ENCODE measurements around the gene ERLIN1. TPM values are rescaled to one million over a fixed set of nuclear protein-coding genes. Genes with fewer than 3 reads are reported as not detected.

The ERLIN1 gene
- total and polyA plus RNA-seq, 2 experiments from 2014 or later: 26.3 to 35.7 TPM

DNA sequence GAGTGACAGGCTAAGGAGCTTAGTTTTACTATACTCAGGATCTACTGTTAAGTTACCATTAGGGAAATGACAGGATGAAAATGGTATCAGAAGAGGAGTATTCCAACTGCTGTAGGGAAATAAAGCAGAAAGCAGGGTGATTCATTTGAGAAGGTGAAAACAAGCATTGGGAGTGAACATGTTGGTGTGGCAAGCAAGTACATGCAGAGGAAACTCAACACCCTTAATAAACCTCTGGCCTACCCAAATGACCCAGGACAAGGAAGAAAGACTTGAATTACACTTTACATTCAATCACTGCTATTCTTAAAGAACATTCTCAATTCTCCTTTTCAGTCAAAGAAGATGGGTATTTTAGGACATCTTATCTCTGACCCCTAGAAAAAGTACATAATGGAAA lies 28.7 kb downstream of the ERLIN1 start:
- H3K4me1 ChIP-seq (ENCODE audit: insufficient read depth): no peaks in the 10 kb centered on the region
- H3K9me3 ChIP-seq (ENCODE audit: low read depth): no peaks in the 10 kb centered on the region
- H3K27me3 ChIP-seq: no peaks in the 10 kb centered on the region
- H3K27ac ChIP-seq: no peak overlapping the region
- no peak for DNase-seq (ENCODE audit: low spot score)
- no peak overlapping the region for H3K4me2 ChIP-seq
- no peaks in the 10 kb centered on the region for H3K9me2 ChIP-seq (replicated peaks; ENCODE audit: insufficient read depth)
- TF ChIP-seq EZH2 (IDR thresholded peaks at IDR 0.05; ENCODE audit: borderline replicate concordance) (no peak), EZH2phosphoT487 (IDR thresholded peaks at IDR 0.05; ENCODE audit: low read depth, severe bottlenecking, unreplicated experiment) (no peak)
- TF ChIP-seq, protein P1, sequence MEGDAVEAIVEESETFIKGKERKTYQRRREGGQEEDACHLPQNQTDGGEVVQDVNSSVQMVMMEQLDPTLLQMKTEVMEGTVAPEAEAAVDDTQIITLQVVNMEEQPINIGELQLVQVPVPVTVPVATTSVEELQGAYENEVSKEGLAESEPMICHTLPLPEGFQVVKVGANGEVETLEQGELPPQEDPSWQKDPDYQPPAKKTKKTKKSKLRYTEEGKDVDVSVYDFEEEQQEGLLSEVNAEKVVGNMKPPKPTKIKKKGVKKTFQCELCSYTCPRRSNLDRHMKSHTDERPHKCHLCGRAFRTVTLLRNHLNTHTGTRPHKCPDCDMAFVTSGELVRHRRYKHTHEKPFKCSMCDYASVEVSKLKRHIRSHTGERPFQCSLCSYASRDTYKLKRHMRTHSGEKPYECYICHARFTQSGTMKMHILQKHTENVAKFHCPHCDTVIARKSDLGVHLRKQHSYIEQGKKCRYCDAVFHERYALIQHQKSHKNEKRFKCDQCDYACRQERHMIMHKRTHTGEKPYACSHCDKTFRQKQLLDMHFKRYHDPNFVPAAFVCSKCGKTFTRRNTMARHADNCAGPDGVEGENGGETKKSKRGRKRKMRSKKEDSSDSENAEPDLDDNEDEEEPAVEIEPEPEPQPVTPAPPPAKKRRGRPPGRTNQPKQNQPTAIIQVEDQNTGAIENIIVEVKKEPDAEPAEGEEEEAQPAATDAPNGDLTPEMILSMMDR (IDR thresholded peaks at IDR 0.05; ENCODE audit: poor library complexity): no peak
- H2AFZ ChIP-seq: no peak overlapping the region
- H3K79me2 ChIP-seq: peaks cover 6% of the 10 kb centered on the region
- no peaks in the 10 kb centered on the region for H3K36me3 ChIP-seq (replicated peaks; ENCODE audit: insufficient read depth, low read depth)
- no peak overlapping the region for H3K4me3 ChIP-seq
- H4K20me1 ChIP-seq (ENCODE audit: insufficient read depth, poor library complexity, severe bottlenecking): no peaks in the 10 kb centered on the region

DNA sequence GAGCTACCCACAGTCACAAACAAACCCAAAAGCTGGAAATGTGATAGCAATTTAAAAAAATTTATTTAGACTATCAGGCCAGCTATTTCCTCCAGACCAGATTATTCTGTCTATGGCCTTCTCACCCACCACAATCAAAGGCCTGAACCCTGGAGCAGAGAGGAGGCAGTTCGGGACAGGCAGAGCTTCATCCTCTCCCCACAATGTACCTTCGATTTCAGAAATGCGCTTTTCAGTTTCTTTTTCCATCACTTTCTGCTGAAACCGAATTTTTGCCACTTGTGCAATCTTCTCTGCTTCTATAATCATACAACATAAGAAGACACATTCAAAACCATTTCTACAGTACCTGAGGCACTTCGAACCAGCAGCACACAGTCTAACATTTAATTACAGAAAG lies 29.9 kb downstream of the ERLIN1 start:
- Histone ChIP-seq H4K20me1 (ENCODE audit: insufficient read depth, poor library complexity, severe bottlenecking) (no peaks in the 10 kb centered on the region), H3K27me3 (no peaks in the 10 kb centered on the region), H3K4me1 (ENCODE audit: insufficient read depth) (no peaks in the 10 kb centered on the region), H2AFZ (no peak overlapping the region), H3K27ac (no peak overlapping the region), H3K4me2 (no peak overlapping the region), H3K9me2 (replicated peaks; ENCODE audit: insufficient read depth) (no peaks in the 10 kb centered on the region), H3K36me3 (replicated peaks; ENCODE audit: insufficient read depth, low read depth) (no peaks in the 10 kb centered on the region), H3K4me3 (no peak overlapping the region), H3K9me3 (ENCODE audit: low read depth) (no peaks in the 10 kb centered on the region), H3K79me2 (peaks cover 6% of the 10 kb centered on the region)
- TF ChIP-seq, protein P1 (IDR thresholded peaks at IDR 0.05; ENCODE audit: poor library complexity): no peak
- no peak for TF ChIP-seq EZH2 (IDR thresholded peaks at IDR 0.05; ENCODE audit: borderline replicate concordance)
- no peak for TF ChIP-seq EZH2phosphoT487 (IDR thresholded peaks at IDR 0.05; ENCODE audit: low read depth, severe bottlenecking, unreplicated experiment)
- DNase-seq (ENCODE audit: low spot score): no peak
- 99% methylated on average over 5 of the region's 5 CpGs for WGBS (ENCODE audit: low lambda C conversion rate, missing lambda C conversion rate)

DNA sequence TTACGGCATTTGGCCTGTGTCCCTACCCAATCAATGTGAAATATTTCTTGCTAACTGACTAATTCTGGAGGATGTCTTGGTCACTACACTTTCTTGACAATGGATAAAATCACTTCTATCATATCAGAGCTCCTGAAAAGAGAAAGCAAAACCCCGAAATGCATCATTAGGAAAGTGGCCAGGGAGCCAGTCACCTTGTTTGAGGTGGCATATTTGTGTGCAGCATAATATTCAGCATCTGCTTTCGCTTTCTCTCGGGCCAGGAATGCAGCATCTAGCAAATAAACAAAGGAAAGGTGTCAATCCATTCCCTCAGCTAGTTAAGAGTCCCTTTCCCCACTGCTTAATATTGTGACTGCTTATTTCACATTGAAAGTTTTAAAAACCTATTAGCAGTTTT lies 31.2 kb downstream of the ERLIN1 start:
- Histone ChIP-seq H3K9me3 (ENCODE audit: low read depth) (no peaks in the 10 kb centered on the region), H3K36me3 (replicated peaks; ENCODE audit: insufficient read depth, low read depth) (no peaks in the 10 kb centered on the region), H3K9me2 (replicated peaks; ENCODE audit: insufficient read depth) (no peaks in the 10 kb centered on the region), H2AFZ (no peak overlapping the region), H3K79me2 (peaks cover 2% of the 10 kb centered on the region), H3K27ac (no peak overlapping the region), H4K20me1 (ENCODE audit: insufficient read depth, poor library complexity, severe bottlenecking) (no peaks in the 10 kb centered on the region), H3K27me3 (no peaks in the 10 kb centered on the region), H3K4me3 (no peak overlapping the region), H3K4me1 (ENCODE audit: insufficient read depth) (no peaks in the 10 kb centered on the region), H3K4me2 (no peak overlapping the region)
- TF ChIP-seq, protein P1 (IDR thresholded peaks at IDR 0.05; ENCODE audit: poor library complexity): no peak
- TF ChIP-seq EZH2phosphoT487 (IDR thresholded peaks at IDR 0.05; ENCODE audit: low read depth, severe bottlenecking, unreplicated experiment) (no peak), EZH2 (IDR thresholded peaks at IDR 0.05; ENCODE audit: borderline replicate concordance) (no peak)
- 97% methylated on average over 4 of the region's 4 CpGs for WGBS (ENCODE audit: low lambda C conversion rate, missing lambda C conversion rate)
- DNase-seq (ENCODE audit: low spot score): no peak

Data from hepatocyte (in vitro differentiated cells).